Urothelium cell line (cell line): ENCODE results near the gene URAD.
"Not testable (repeated sequence)": the region's sequence is repeated elsewhere in the genome, so short reads cannot be mapped to it uniquely, and the experiment has no call there.

Experiments used
- DNase-seq: peaks from one replicate; pipeline ENCODE4 v3.0.0; 2011; ENCODE audit warnings: low spot score, mixed read lengths
- FAIRE-seq: peaks from 2 replicates; lab custom pipeline; 2011; peaks lifted over from hg19 to GRCh38; lab: Jason Lieb, UNC

URAD gene

DNA sequence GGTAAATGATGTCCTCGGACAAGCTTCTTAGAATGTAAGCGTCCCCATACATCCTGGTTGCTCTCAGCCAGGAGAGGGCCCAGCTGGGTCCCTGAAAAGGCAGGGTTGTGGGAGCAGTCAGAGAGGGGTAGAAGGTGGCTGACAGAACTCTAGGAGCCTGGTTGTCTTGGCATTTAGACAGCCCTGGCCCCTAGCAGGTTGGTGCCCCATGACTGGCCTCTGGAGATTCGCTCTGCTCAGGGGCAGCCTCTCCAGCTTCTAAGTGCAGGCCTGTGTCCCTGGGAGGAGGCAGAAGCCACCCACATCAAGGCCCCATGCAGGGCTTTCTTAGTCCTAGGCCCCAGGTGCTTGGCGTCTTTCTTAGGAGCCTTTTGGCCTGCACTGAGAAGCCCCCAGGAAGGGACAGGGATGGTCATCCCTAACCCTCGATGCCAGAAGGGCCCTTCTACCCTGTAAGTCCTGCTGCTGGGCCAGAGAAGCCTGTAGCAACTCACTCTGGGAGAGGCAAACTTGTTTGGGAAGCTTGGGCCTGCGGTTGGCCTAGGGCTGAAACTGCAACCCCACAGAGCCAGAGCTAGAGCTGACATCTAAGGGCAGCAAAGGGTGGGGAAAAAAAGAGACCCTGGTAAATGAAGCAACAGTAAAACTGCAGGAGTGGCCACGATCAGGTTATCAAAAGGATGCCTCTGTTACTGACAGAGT is 16.6 kb downstream of the URAD start:
- DNase-seq (no peak), FAIRE-seq (no peak)

DNA sequence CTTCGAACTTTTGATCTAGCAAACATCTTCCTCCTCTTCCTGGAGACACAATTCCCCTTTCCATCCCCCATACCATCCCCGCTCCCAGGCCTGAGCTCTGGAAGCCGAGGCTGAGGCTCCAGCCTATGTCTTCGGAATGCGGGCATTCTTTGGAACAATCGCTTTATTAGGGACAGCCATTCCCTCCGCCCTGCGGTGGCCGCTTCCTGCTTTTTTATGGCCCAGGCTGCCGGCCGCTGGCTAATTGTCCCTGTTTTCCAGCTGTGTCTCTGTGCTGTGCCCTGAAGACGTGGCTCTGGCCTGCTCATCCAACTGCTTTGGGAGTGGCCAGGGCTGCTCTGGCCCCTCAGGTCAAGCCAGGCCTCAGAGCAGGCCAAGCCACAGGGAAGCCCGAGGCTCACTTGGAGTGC is 17.3 kb downstream of the URAD start:
- no peak for FAIRE-seq

DNA sequence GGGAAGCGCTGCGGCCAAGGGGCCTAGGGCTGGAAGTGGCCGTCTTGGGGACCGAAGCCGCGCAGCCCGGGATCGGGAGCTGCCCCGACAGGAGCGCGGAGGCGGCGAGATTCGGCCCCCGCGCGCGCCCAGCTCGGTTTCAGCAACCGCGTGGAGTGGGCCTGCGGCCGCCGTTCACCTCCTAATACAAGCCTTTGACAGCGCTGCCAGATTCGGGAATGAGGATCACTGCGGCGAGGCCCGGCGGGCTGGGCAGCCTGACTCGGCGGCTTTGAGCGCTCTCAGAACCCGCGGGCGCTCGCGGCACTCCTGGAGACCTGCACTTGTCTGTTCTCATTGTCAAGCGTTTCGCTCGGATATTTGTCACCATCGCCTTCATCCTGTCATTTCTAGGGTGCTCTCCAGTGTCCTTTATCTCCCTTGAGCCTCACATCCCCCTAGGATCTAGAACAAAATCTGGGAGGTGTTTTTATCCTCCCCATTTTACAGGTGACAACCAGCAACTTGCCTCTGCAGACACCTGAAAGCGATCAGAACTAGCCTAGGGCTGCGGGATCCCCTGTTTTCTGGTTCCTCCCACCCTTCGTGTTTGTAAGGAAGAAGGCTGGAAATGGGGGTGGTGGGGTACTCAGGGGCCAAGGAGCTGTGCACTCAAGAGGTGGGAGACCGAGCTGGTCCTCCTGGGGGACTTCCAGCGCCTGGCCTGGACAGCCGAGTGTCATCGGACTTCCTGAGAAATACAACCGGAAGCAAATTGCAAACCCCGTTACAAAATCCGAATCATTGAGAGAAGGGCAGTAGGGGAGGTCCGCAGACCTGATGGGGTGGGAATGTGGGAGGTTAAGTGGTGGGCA is 17.9 kb downstream of the URAD start:
- DNase-seq (no peak), FAIRE-seq (no peak)

More for the DNA sequence above, 17.3 kb downstream of the URAD start:
- DNase-seq, result no peak

DNA sequence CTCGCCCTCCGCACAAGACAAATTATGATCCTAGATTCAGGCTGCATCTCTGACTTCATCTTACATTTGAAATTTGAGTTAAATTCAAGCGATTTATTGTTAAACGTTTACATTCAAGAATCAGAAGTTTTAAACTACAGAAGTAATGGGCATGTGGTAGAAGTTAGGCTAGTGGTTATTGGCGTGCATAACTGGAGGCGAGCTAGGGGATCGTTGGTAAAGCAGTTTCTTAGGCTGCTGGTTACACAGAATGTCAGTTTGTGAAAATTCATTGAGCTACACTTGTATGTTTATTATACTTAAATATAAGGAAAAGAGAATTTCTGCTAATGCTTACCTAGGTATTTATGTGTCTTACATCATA is 18.6 kb downstream of the URAD start:
- FAIRE-seq, result no peak
- no peak for DNase-seq

DNA sequence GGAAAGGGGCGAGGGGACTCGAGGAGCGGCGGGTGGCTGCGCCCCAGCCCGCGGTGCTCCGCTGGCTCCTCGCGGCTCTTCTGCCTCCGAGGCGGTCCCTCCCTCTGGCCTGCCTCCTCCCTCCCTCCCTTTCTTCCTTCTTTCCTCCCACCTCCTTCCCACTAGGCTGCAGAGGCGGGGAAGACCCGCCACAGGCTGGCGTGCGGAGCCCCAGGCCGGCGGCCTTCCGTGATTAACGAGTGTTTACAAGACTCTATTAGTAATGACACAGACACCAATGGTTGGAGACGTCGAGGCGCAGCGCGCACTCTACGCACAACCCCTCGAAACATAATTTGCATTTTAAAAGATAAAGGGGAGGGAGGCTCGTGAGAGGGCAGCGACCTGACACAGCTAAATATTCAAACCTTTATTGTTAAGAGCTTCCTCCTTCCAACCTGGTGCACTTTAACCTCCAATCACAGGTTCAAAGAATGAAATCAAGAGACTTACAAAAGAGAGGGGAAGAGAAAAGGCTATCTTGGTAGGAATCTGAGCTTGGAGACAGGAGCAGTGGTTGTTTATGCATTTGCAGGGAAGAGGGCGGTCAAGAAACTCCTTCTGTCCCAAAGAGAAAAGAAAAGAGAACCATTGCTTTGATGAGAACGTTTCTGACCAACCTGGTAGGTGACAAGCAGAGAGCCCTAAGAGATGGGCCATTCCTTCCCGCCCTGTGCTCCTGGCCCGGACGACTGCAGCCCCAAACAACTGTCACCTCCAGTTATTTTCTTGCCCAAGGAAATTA is 19.2 kb downstream of the URAD start, which contains the start of gene CDX2:
TSS of gene CDX2 (minus strand) at position 234 of the 784 bp plus-strand sequence. CDS start 309 bp downstream, outside the sequence.
- FAIRE-seq, result no peak
- peak; percentile 43 for DNase-seq

DNA sequence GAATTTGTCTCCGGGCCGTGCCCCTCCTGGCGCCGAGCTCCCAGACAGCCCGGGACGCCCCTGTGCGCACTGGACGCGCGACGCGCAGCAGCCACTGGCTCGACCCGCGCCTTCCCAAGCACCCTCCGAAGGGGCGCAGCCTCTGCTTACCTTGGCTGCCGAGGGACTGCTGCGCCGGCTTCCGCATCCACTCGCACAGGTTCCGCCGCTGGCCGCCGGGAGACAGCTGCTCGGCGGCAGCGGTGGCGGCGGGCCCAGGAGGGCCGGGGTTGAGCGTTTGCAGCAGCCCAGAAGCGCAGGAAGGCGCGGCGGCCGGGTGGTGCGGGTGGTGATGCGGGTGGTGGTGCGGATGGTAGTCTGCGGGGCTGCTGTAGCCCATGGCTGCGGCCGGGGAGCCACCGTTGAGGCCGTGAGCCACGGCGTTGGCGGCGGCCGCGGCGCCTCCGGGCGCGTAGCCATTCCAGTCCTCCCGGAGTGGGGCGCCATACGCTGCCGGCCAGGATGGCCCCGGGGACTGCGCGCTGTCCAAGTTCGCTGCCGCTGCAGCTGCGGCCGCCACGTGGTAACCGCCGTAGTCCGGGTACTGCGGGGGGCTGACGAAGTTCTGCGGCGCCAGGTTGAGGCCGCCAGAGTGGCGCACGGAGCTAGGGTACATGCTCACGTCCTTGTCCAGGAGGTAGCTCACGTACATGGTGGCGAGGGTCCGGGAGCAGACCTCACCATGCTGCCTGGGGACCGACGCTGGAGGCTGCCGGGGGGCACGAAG is 20.0 kb downstream of the URAD start:
- FAIRE-seq (no peak), DNase-seq (peak; percentile 43)

DNA sequence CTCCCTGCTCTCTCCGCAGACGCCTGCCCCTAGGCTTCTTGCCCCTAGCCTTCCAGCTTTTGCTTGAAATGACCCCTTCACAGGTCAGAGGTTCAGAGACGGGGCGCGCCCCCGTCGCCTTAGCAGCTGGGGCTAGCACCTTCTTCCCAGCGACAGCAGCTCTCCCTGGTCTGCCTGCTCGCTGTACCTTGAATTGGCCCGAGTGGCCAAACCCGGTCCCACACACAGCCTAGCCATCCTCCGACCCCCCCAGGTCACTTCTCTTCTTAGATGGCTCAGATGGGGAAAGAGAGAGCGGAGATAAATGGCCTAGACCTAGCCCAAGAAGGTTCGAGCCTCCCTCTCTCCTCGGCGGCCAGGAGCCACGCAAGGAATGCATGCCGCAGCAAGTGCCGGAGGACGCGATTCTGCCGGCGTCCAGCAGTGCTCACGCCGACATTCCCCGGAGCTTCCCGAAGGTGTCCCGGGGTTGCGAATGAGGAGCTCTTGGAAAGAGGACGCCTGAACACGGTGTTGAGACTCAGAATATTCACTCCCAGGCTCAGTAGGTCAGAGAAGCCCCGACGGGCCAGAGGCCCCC is 20.7 kb downstream of the URAD start:
- DNase-seq, result no peak

DNA sequence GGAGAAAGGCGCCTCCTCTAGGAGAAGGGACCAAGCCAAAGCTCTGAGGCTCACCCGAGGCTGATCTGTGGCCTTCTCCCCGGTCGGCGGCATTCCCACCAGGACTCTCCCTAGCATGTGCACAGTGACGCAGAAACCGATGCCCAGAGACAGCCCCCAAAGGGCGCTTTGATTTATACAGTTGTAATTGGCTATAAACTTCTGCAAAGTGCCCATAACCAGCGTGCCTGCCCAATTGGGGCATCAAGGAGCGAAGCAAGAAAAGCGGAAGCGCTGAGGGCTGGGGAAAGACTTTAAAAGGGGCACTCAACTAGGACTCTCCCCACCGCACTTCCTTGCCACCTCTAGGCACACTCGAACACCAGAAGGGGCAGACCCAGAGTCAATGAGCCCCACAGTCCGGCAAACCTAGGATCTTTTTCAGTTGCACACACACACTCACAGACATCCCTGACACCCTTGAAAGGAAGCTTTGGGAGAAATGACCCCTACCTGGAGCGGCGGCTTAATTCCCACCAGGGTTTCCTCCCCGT is 21.2 kb downstream of the URAD start:
- no peak for DNase-seq
- no peak for FAIRE-seq

More for the DNA sequence above, 20.7 kb downstream of the URAD start:
- no peak for FAIRE-seq

DNA sequence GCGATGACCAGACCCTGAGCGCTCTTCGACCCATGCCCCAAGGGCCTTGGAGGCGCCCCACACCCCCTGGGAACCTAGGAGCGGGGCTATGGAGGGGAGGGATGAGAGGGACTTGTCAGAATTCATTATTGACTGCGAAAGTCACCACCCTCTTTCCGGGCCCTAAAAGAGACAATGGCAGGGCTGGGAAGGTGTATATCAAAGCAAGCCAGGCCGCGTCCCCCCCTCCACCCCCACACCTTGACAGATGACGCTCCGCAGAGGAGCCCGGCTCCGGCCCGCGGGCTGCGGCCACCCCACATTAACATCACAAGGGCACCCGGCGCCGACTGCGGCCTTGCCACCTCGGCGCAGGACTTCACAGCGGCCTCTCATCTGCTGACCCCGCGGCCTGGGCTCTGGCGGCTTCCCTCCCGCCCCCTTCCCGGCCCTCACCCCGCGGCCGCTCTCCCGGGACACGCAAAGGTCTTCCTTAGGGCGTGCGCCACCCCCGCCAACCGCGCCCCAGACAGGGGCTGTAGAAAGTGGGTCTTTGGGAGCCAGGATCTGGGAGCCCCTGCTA is 21.8 kb downstream of the URAD start:
- DNase-seq, result no peak
- FAIRE-seq, result no peak

DNA sequence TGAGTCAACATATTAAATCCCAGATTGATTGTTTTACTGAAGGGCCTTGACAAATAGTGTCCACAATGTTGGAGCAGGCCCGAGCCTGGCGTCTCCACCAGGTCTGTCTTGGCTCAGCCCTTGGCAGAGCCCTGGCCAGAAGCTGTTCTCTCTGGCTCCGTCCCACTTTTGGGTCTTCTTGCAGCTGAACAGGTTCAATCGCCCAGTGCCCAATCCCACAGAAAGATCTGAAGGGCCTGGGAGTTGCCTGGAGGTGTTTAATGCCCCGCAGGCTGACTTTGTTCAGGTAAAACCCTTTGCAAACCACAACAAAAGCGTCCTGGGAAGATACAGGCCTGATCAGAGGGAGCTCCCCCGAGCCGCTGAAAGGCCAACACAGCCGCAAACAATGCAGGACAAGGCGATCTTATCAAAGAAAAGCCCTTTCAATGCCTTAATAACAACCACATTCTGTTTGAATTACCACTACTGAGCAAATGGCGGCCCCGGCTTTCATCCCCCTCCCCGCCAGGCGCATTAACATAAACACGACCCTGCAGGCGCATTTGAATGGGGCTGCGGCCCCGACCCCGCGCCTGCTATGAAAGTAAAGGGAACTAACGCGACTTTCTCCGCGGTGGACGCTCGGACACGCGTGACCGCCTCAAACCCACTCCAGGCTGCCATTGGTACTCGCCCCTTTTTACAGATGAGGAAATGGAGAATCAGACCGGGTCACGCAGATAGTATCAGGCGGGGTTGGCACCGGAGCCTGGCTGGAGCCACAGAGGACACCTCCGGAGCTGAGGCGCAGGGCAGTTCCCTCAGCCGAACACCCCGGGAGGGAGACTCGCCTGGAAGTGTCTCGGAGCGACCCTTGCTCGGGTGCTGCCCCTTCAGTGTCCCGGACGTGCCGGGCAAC is 22.5 kb downstream of the URAD start:
- no peak for FAIRE-seq
- no peak for DNase-seq

DNA sequence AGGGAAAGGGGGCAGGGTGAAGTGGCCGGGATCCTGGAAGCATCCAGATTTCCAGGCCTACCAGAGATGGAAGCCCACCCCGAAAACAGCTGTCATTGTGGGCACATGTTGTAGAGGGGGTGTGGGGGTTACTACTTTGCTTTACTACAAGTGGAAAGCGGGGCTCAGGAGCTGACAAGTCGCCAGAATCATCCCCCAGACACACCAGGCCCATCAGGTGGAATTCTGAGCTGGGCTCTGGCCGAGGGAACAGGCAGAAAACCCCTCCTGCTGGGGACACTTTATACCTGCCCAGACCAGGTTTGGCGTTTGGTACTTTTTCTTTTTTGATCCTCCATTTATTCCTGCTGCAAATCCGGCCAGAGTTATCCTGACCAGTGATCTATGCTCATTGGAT is 23.2 kb downstream of the URAD start:
- no peak for DNase-seq
- no peak for FAIRE-seq

DNA sequence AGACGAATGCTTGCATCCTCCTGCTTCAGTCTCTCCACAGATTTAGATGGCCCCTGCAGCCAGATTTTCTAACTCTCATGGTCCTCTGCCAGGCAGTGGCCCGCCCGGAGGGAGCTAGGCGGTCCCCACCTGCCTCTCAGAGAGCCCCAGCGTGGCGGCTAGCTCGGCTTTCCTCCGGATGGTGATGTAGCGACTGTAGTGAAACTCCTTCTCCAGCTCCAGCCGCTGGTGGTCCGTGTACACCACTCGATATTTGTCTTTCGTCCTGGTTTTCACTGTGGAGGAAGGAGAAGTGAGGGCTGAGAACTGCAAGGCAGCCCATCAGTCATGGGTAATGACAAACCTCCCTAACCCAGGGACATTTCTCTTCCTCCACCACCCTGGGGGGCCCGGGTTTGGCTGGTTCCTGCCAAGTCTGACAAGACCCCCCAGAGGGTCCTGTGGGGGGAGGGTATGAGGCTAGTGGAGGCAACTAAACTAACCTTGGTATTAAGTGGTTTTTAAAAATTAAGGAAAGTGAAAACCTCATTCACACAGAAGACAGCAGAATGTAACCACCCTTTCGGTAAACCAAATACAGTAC is 23.7 kb downstream of the URAD start:
- DNase-seq (no peak), FAIRE-seq (no peak)

DNA sequence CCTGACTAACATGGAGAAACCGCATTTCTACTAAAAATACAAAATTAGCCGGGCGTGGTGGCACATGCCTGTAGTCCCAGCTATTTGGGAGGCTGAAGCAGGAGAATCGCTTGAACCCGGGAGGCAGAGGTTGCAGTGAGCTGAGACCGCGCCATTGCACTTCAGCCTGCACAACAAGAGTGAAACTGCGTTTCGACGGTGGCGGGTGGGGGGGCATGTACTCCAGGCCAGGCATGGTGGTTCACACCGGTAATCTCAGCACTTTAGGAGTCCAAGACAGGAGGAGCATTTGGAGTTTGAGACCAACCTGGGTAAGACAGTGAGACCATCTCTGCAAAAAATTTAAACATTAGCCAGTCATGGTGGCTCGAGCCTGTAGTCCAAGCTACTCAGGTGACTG is 24.3 kb downstream of the URAD start:
- not testable (repeated sequence) for DNase-seq, FAIRE-seq

DNA sequence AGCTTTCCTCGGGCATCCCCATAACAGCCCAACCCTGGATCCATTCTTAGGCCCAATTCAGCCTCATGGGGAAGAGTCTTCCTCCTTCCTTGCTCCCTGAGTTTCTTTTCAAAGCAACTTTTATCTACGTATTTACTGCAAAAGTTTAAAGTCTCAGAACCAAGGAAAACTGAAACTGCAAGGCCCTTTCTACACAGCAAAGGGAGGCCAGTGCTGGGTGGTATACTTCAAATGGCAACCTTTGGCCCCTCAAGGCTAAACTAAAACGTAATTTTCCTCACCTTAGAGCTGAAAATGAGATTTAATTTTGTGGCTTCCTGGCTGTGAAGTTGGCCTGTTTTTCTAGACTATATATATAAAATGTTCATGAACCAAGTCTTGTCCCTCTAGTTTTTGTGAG is 25.0 kb downstream of the URAD start:
- no peak for DNase-seq
- FAIRE-seq, result no peak

DNA sequence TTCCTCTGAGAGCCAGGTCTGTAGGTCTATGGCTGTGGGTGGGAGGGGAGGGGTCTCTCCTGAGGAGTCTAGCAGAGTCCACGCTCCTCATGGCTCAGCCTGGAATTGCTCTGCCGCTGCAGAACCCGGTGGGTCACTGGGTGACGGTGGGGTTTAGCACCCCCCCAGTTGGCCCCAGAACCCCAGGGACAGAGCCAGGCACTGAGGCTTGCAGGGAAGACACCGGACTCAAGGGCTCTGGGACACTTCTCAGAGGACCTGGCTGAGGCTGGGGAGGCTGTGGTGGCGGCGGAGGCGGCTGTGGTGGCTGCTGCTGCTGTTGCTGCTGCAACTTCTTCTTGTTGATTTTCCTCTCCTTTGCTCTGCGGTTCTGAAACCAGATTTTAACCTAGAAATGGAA is 25.5 kb downstream of the URAD start:
- FAIRE-seq, result no peak

DNA sequence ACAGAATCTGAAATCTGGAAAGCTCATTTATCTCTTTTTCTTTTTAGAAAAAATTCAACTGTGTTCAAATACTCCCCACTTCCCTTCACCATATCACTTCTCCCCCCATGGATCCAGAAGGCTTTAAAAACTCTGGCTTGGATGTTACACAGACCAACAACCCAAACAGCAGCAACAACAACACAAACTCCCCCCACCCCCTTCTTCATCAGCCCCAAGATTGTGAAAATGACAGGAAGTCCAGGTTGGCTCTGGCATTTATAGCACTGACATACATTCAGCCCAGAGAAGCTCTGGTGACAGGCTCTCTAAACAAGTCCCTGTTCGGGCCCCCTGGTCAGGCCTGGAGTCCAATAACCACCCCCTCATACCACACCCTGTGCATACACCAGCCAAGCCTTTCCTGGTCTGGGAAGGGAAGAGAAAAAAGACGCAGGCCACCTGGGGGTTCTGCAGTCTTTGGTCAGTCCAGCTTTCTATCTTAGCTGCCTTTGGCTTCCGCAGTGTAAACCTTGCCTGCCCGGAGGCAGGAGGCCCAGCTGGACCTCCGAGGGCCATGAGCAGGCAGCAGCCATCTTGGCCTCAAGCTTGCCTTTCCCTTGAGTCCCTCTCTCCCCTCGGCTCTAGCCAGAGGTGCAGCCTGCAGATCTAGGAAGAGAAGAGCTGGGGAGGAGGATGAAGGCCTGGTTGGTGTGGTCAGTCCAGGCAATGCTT is 26.2 kb downstream of the URAD start:
- no peak for FAIRE-seq
- DNase-seq, result no peak

More for the DNA sequence above, 25.5 kb downstream of the URAD start:
- no peak for DNase-seq

DNA sequence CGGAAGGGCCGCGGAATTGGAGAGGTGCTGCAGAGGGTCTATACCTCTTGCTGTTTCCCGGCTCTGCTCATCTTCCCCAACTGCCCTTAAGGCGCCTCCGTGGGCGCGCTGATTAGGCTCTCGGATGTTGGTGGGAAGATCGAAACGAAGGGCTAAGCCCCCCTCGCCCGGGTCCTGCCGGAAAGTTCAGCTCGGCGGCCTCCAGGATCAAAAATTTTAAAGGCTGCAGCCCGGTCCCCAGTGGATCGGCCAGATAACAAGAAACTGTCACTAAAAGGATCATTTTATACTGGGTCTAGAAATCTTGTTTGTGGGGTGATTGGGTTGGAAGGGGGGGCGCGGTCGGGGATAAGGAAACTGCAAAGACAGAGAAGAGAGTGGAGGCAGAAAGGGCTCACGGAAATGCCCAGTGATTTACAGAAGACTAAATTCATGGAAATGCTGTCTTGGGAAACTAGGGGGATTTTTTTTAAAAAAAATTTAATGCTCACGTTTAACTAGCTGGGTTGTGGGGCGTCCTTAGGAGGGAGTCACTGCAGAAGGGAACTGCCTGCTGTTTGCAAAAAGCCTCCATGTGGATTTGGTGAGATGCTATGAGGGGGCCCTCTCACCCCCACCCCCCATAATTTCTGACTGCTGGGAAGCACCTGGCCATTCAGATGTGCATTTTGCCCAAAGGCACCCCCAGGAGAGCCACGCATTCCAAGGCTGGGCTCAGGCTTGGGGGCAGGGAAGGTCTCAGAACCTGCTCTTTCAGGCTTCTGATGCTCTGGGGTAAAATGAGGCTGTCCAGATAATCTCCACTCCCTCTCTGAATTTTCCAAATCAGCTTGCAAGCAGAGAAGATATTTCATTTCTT is 27.0 kb downstream of the URAD start:
- FAIRE-seq, result no peak

More for the DNA sequence above, 27.0 kb downstream of the URAD start:
- no peak for DNase-seq
